Endodermal cell (in vitro differentiated cells): ENCODE data around the gene MBP. TPM values are rescaled to one million over a fixed set of nuclear protein-coding genes. Genes with fewer than 3 reads are reported as not detected.

ENCODE experiments used
- DNase-seq: peaks from one replicate; pipeline ENCODE4 v3.0.0-alpha.2; 2017
- H3K27ac ChIP-seq: 2 replicates; pipeline ENCODE4 v1.5.1; 2013; ENCODE audit warnings: mild to moderate bottlenecking, low read depth, low read length, moderate library complexity
- H3K27me3 ChIP-seq: 2 replicates; pipeline ENCODE4 v1.6.1; 2013; ENCODE audit warnings: mild to moderate bottlenecking, low read length, moderate library complexity; ENCODE audit not compliant: insufficient read depth, control insufficient read depth, poor library complexity, severe bottlenecking
- H3K36me3 ChIP-seq: 2 replicates; pipeline ENCODE4 v1.7.0; 2013; ENCODE audit warnings: mild to moderate bottlenecking, low read length, moderate library complexity; ENCODE audit not compliant: control insufficient read depth, insufficient read depth
- H3K4me1 ChIP-seq: one replicate; pipeline ENCODE4 v1.7.0; 2013; ENCODE audit warnings: low read length; ENCODE audit not compliant: control insufficient read depth, insufficient read depth
- H3K4me3 ChIP-seq: 2 replicates; pipeline ENCODE4 v1.5.1; 2013; ENCODE audit warnings: mild to moderate bottlenecking, low read length, moderate library complexity
- H3K9ac ChIP-seq: 2 replicates; pipeline ENCODE4 v1.6.1; 2013; ENCODE audit warnings: mild to moderate bottlenecking, low read length, moderate library complexity; ENCODE audit not compliant: poor library complexity, severe bottlenecking; ENCODE audit errors: extremely low read depth
- H3K9me3 ChIP-seq: 2 replicates; pipeline ENCODE4 v1.6.1; 2013; ENCODE audit warnings: mild to moderate bottlenecking, low read length, moderate library complexity; ENCODE audit not compliant: control insufficient read depth
- H3K27ac Mint-ChIP-seq: 2 replicates; pipeline ENCODE4 v1.8.0; 2020; ENCODE audit warnings: mixed read lengths
- H3K27me3 Mint-ChIP-seq: 2 replicates; pipeline ENCODE4 v1.8.0; 2021; ENCODE audit warnings: mild to moderate bottlenecking, mixed read lengths; ENCODE audit not compliant: insufficient read depth
- H3K36me3 Mint-ChIP-seq: 2 replicates; pipeline ENCODE4 v1.8.0; 2020; ENCODE audit warnings: low read depth, mixed read lengths
- H3K4me1 Mint-ChIP-seq: 2 replicates; pipeline ENCODE4 v1.8.0; 2020; ENCODE audit warnings: mixed read lengths
- H3K4me3 Mint-ChIP-seq: 2 replicates; pipeline ENCODE4 v1.8.0; 2020; ENCODE audit warnings: mild to moderate bottlenecking, moderate library complexity, mixed read lengths
- H3K9me3 Mint-ChIP-seq: 2 replicates; pipeline ENCODE4 v1.8.0; 2020; ENCODE audit warnings: mild to moderate bottlenecking, mixed read lengths
- WGBS, 2 experiments: methylation state at CpG; one replicate each; pipeline versions ENCODE4 v1.1.5 to v1.1.7; 2013; ENCODE audit warnings: missing lambda C conversion rate in 2 of 2, mixed read lengths in 1 of 2; ENCODE audit not compliant: insufficient coverage in 1 of 2, insufficient read length in 1 of 2; 5-methylcytosine and 5-hydroxymethylcytosine counted together
- total RNA-seq, 2 donors: library from RNA; stranded (reverse); fragmentation: NEBNext Ultra II Directional in 1 of 2; extraction: Animal tissue kit (Norgen Biotek cat#: 25700) in 1 of 2; gene quantifications; 2 replicates in 1 of 2; 3 replicates in 1 of 2; pipeline ENCODE4 v1.2.1, GENCODE V29; 2021
- TF ChIP-seq, protein P1 (sequence below): fragments of 200-600 bp; sonication (generic); conservative IDR thresholded peaks from 2 replicates; pipeline ENCODE4 v1.5.0; 2021; ENCODE audit warnings: antibody characterized with exemption, mild to moderate bottlenecking

The MBP gene
- total RNA-seq, 2 donors from 2014 or later: 16.3 to 19.0 TPM

DNA sequence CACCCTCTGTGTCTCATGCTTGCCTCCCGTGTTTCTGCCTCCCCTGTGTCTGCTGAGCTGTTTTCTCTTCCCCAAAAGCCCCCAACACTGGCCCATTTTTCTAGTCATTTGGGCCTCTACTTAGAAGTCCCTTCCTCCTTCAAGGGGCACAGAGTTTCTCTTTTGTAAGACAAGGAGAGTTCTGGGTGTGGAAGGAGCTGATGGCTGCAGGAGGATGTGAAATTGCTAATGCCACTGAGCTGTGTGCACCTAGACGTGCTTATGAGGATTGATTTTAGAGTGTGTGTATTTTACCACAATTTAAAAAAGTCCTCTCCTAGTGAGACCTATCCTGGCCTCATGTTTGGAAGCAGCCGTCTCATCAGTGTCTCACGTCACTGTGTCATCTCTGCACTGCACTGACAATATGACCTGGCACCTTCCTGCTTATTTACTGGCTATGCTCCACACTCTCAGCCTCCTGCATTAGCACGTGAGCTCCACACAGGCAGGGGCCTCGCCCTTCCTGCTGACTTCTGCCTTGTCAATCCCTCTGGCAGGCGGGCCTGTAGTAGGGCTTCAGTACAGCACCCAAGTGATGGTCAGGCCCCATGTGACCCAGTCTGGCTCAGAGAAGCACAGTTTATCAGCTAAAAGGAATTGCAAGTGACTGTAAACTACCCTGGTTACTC is 8.0 kb upstream of the MBP start:
- DNase-seq: no peak
- H3K36me3 Mint-ChIP-seq: peaks cover 8% of the 10 kb centered on the region
- H3K27me3 ChIP-seq: peaks cover under 1% of the 10 kb centered on the region
- H3K4me1 Mint-ChIP-seq: no peaks in the 10 kb centered on the region
- no peak overlapping the region for H3K9ac ChIP-seq
- H3K36me3 ChIP-seq: no peaks in the 10 kb centered on the region
- no peaks in the 10 kb centered on the region for H3K4me1 ChIP-seq
- H3K9me3 ChIP-seq: peaks cover 28% of the 10 kb centered on the region
- H3K27ac ChIP-seq: no peak overlapping the region
- TF ChIP-seq, protein P1, sequence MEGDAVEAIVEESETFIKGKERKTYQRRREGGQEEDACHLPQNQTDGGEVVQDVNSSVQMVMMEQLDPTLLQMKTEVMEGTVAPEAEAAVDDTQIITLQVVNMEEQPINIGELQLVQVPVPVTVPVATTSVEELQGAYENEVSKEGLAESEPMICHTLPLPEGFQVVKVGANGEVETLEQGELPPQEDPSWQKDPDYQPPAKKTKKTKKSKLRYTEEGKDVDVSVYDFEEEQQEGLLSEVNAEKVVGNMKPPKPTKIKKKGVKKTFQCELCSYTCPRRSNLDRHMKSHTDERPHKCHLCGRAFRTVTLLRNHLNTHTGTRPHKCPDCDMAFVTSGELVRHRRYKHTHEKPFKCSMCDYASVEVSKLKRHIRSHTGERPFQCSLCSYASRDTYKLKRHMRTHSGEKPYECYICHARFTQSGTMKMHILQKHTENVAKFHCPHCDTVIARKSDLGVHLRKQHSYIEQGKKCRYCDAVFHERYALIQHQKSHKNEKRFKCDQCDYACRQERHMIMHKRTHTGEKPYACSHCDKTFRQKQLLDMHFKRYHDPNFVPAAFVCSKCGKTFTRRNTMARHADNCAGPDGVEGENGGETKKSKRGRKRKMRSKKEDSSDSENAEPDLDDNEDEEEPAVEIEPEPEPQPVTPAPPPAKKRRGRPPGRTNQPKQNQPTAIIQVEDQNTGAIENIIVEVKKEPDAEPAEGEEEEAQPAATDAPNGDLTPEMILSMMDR: no peak
- no peak overlapping the region for H3K4me3 Mint-ChIP-seq
- peaks cover 14% of the 10 kb centered on the region for H3K27me3 Mint-ChIP-seq
- H3K9me3 Mint-ChIP-seq: peaks cover 42% of the 10 kb centered on the region
- WGBS, 2 experiments: 81 to 82% methylated on average over 4 to 6 of the region's 7 CpGs
- no peak overlapping the region for H3K27ac Mint-ChIP-seq
- no peak overlapping the region for H3K4me3 ChIP-seq

DNA sequence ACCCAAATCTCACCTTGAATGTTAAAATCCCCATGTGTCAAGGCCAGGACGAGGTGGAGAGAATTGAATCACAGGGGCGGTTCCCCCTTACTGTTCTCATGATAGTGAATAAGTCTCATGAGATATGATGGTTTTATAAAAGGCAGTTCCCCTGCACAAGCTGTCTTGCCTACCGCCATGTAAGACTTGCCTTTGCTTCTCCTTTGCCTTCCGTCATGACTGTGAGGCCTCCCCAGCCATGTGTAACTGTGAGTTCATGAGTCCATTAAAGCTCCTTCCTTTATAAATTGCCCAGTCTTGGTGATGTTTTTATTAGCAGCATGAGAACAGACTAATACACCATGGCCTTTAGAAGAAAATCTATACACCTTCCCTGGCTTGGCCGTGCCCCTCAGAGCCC is 7.4 kb upstream of the MBP start:
- H3K36me3 Mint-ChIP-seq: peaks cover 8% of the 10 kb centered on the region
- H3K4me3 ChIP-seq: no peak overlapping the region
- peaks cover 19% of the 10 kb centered on the region for H3K27me3 Mint-ChIP-seq
- H3K4me1 ChIP-seq: no peaks in the 10 kb centered on the region
- H3K36me3 ChIP-seq: no peaks in the 10 kb centered on the region
- peaks cover 28% of the 10 kb centered on the region for H3K9me3 ChIP-seq
- no peak overlapping the region for H3K27ac ChIP-seq
- WGBS, 2 experiments: 88 to 90% methylated on average over 3 to 5 of the region's 5 CpGs
- no peak overlapping the region for H3K9ac ChIP-seq
- H3K9me3 Mint-ChIP-seq: peaks cover 41% of the 10 kb centered on the region
- no peak overlapping the region for H3K27ac Mint-ChIP-seq
- no peak for DNase-seq
- H3K4me3 Mint-ChIP-seq: no peak overlapping the region
- TF ChIP-seq, protein P1: no peak
- peaks cover 6% of the 10 kb centered on the region for H3K27me3 ChIP-seq
- H3K4me1 Mint-ChIP-seq: no peaks in the 10 kb centered on the region

DNA sequence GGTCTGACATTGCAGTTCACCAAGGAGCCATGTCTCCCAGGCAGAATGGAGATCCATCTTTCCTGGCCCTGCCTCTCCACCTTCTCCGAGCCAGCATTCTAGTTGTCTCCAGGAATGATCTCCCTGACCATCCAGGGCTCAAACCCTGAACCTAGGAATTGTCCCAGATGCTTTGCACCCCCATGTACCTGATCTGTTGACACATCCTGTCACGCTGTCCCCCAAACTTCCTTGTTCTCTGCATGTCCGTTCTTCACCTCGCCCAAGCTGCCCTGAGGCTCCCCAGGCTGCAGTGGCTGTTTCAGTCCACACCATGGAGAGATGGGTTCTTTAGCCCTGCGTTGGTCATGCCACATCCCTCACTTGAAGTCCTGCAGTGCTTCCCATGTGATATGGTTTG is 7.0 kb upstream of the MBP start:
- H3K36me3 Mint-ChIP-seq: peaks cover 8% of the 10 kb centered on the region
- TF ChIP-seq, protein P1: no peak
- no peak overlapping the region for H3K27ac ChIP-seq
- DNase-seq: no peak
- H3K9ac ChIP-seq: no peak overlapping the region
- no peaks in the 10 kb centered on the region for H3K4me1 ChIP-seq
- peaks cover 23% of the 10 kb centered on the region for H3K27me3 Mint-ChIP-seq
- peaks cover 28% of the 10 kb centered on the region for H3K9me3 ChIP-seq
- H3K9me3 Mint-ChIP-seq: peaks cover 37% of the 10 kb centered on the region
- WGBS, 2 experiments: 95% methylated on average over 4 to 5 of the region's 5 CpGs
- no peak overlapping the region for H3K27ac Mint-ChIP-seq
- no peak overlapping the region for H3K4me3 ChIP-seq
- no peak overlapping the region for H3K4me3 Mint-ChIP-seq
- H3K36me3 ChIP-seq: no peaks in the 10 kb centered on the region
- H3K4me1 Mint-ChIP-seq: no peaks in the 10 kb centered on the region
- peaks cover 10% of the 10 kb centered on the region for H3K27me3 ChIP-seq
